BJ (cell line): ENCODE measurements around the gene SPNS2. TPM values are rescaled to one million over a fixed set of nuclear protein-coding genes. Genes with fewer than 3 reads are reported as not detected.

Source experiments
- CTCF ChIA-PET: fragments of 350-600 bp; formaldehyde crosslinking; extraction: SDS; loops from one replicate; lab custom pipeline; 2021; ENCODE audit warnings: antibody characterized with exemption, inconsistent platforms; lab: Yijun Ruan, JAX
- POLR2A ChIA-PET: fragments of 300-600 bp; sonication (Branson Sonifier 250); formaldehyde crosslinking; extraction: SDS; loops from one replicate; lab custom pipeline; 2021; ENCODE audit warnings: antibody characterized with exemption; lab: Charles Lee
- DNase-seq: peaks from one replicate; pipeline ENCODE4 v3.0.0-alpha.2; 2011; ENCODE audit warnings: low read depth
- H3K27me3 ChIP-seq: 2 replicates; pipeline ENCODE4 v1.6.0; 2011; ENCODE audit warnings: low read length; ENCODE audit not compliant: control insufficient read depth, insufficient read depth
- H3K36me3 ChIP-seq: 2 replicates; pipeline ENCODE4 v1.5.1; 2011; ENCODE audit warnings: low read length; ENCODE audit not compliant: control insufficient read depth, insufficient read depth
- H3K4me3 ChIP-seq: 2 replicates; pipeline ENCODE4 v1.5.1; 2011; ENCODE audit warnings: low read depth, mild to moderate bottlenecking, control low read depth, low read length
- polyA plus RNA-seq: library from polyadenylated mRNA; depleted of rRNA; stranded (reverse); fragments of >200 nt; gene quantifications from 2 replicates; pipeline ENCODE4 v1.2.3, GENCODE V29; 2011
- TF ChIP-seq, protein P1 (sequence below): IDR thresholded peaks from 2 replicates; pipeline ENCODE4 v1.5.1; 2011; ENCODE audit warnings: low read depth, mild to moderate bottlenecking, control low read depth, inconsistent platforms, low read length, moderate library complexity; ENCODE audit not compliant: insufficient read depth

SPNS2 gene
- polyA plus RNA-seq, 1 experiment, result not detected

- peaks cover 9% of the 10 kb centered on the region for H3K36me3 ChIP-seq
- TF ChIP-seq, protein P1, sequence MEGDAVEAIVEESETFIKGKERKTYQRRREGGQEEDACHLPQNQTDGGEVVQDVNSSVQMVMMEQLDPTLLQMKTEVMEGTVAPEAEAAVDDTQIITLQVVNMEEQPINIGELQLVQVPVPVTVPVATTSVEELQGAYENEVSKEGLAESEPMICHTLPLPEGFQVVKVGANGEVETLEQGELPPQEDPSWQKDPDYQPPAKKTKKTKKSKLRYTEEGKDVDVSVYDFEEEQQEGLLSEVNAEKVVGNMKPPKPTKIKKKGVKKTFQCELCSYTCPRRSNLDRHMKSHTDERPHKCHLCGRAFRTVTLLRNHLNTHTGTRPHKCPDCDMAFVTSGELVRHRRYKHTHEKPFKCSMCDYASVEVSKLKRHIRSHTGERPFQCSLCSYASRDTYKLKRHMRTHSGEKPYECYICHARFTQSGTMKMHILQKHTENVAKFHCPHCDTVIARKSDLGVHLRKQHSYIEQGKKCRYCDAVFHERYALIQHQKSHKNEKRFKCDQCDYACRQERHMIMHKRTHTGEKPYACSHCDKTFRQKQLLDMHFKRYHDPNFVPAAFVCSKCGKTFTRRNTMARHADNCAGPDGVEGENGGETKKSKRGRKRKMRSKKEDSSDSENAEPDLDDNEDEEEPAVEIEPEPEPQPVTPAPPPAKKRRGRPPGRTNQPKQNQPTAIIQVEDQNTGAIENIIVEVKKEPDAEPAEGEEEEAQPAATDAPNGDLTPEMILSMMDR, result no peak
- POLR2A ChIA-PET, result no interaction called here
- no peak overlapping the region for H3K4me3 ChIP-seq
- CTCF ChIA-PET, result interaction anchor here (1.4 to 3.6 kb wide), 2 partner anchors 9 to 69 kb away, joined by 3 to 43 read pairs; no protein-coding TSS in a partner anchor
- peaks cover 4% of the 10 kb centered on the region for H3K27me3 ChIP-seq
- no peak for DNase-seq
Measured at GRCh38 chr17:4556996-4557395, 58.3 kb downstream of the SPNS2 start.

- H3K4me3 ChIP-seq, result no peak overlapping the region
- TF ChIP-seq, protein P1, result no peak
- H3K27me3 ChIP-seq, result peaks cover 5% of the 10 kb centered on the region
- ChIA-PET POLR2A (no interaction called here), CTCF (interaction anchor here (1.4 to 3.6 kb wide), 2 partner anchors 9 to 68 kb away, joined by 3 to 43 read pairs; no protein-coding TSS in a partner anchor)
- H3K36me3 ChIP-seq, result peaks cover 4% of the 10 kb centered on the region; the same call in 1 of the 2 replicates
- DNase-seq, result no peak
Measured at GRCh38 chr17:4557626-4558346, 59.1 kb downstream of the SPNS2 start.

DNA sequence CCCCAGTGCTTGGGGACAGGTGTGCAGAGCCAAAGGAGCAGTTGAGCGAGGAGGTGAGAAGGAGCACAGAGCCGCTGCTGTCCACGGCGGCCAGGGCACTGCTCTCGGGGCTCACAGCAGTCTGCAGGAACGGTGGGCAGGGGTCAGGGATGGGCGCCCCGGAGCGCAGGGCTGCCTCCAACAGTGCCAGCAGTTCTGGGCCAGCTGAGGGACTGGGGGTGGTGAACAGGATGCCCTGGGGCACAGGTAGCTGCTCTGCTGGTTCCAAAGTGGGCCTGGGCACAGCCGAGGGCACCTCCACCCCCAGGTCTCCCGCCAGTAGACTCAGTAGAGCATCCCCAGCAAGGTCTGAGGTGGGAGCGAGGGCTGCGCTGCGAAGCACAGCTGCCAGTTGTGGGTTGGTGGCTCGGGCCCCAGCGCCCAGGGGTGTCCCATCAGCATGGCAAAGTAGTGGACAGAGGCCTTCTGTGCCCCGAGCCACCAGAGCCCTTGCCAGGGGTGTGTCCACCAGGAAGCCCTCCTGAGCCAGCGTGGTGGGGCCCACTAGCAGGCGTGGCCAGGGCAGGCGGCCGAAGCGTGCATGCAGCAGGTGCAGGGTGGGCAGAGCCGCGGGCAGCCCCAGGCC lies 59.8 kb downstream of the SPNS2 start:
- H3K36me3 ChIP-seq, result peaks cover 4% of the 10 kb centered on the region; the same call in 1 of the 2 replicates
- no peak overlapping the region for H3K4me3 ChIP-seq
- H3K27me3 ChIP-seq, result peaks cover 5% of the 10 kb centered on the region
- DNase-seq, result no peak
- POLR2A ChIA-PET, result no interaction called here
- CTCF ChIA-PET, result interaction anchor here (3.6 kb wide), 1 partner anchor 8 kb away, joined by 43 read pairs; no protein-coding TSS in a partner anchor
- TF ChIP-seq, protein P1, result no peak

- POLR2A ChIA-PET, result no interaction called here
- TF ChIP-seq, protein P1, result no peak
- H3K36me3 ChIP-seq, result no peaks in the 10 kb centered on the region
- peaks cover 5% of the 10 kb centered on the region for H3K27me3 ChIP-seq
- no peak overlapping the region for H3K4me3 ChIP-seq
- CTCF ChIA-PET, result no interaction called here
- no peak for DNase-seq
Measured at GRCh38 chr17:4559139-4559791, 60.6 kb downstream of the SPNS2 start.

- DNase-seq, result no peak
- ChIA-PET POLR2A (no interaction called here), CTCF (interaction anchor here (0.7 to 1.1 kb wide), 3 partner anchors 16 to 54 kb away, joined by 3 to 4 read pairs (median 3); no protein-coding TSS in a partner anchor)
Measured at GRCh38 chr17:4559966-4560365, 61.3 kb downstream of the SPNS2 start.

More at GRCh38 chr17:4559966-4560365, 61.3 kb downstream of the SPNS2 start:
- H3K27me3 ChIP-seq, result peaks cover 5% of the 10 kb centered on the region
- no peaks in the 10 kb centered on the region for H3K36me3 ChIP-seq
- TF ChIP-seq, protein P1, result no peak
- H3K4me3 ChIP-seq, result no peak overlapping the region
